ENCODE data around the gene CDC16.

GRCh38 chr13:114237415-114238112, 2.9 kb downstream of the CDC16 start:
- TF ChIP-seq POLR2A (IDR thresholded peaks at IDR 0.05) (no peak), CTCF (IDR thresholded peaks at IDR 0.05) (no peak), EP300 (IDR thresholded peaks at IDR 0.05) (no peak)

Data from gastroesophageal sphincter (tissue), 3 donors.